SK-N-MC (cell line): ENCODE measurements around the gene RPH3AL.
"Not testable (repeated sequence)": the region's sequence is repeated elsewhere in the genome, so short reads cannot be mapped to it uniquely, and the experiment has no call there.

Experiments used
- DNase-seq: peaks from one replicate; pipeline ENCODE4 v3.0.0-alpha.2; 2011; ENCODE audit warnings: low read depth, low spot score
- H3K27ac ChIP-seq: fragments of 200-600 bp; sonication (generic); 2 replicates; pipeline ENCODE4 v1.5.1; 2016; ENCODE audit warnings: mixed run types
- H3K36me3 ChIP-seq: fragments of 200-600 bp; sonication (generic); 2 replicates; pipeline ENCODE4 v1.6.1; 2017; ENCODE audit warnings: antibody characterized with exemption, low read length, mixed read lengths; ENCODE audit not compliant: insufficient read depth
- H3K4me3 ChIP-seq: fragments of 200-600 bp; sonication (generic); 2 replicates; pipeline ENCODE4 v1.5.1; 2016
- H3K9ac ChIP-seq: fragments of 200-600 bp; sonication (generic); 2 replicates; pipeline ENCODE4 v1.8.0; 2017; ENCODE audit warnings: mixed run types, mixed read lengths; ENCODE audit not compliant: insufficient read length
- H3K9me3 ChIP-seq: fragments of 200-600 bp; sonication (generic); 2 replicates; pipeline ENCODE4 v1.6.1; 2017; ENCODE audit warnings: low read depth, mild to moderate bottlenecking, antibody characterized with exemption, low read length, moderate library complexity, mixed read lengths
- EZH2 ChIP-seq: fragments of 200-600 bp; sonication (generic); IDR thresholded peaks from one replicate; pipeline ENCODE4 v1.6.1; 2017; ENCODE audit warnings: antibody characterized with exemption
- FOXP2 ChIP-seq: optimal IDR thresholded peaks from 2 replicates; pipeline ENCODE3; 2011; ENCODE audit warnings: mild to moderate bottlenecking, moderate library complexity; ENCODE audit not compliant: insufficient read depth; ENCODE audit errors: extremely low read length, control extremely low read depth
- POLR2AphosphoS5 ChIP-seq: IDR thresholded peaks from 2 replicates; pipeline ENCODE4 v1.6.1; 2012; ENCODE audit warnings: mild to moderate bottlenecking, low read depth, low read length, borderline replicate concordance

RPH3AL gene

GRCh38 chr17:214881-215331 is 137.7 kb downstream of the RPH3AL start:
- Histone ChIP-seq H3K9me3 (no peaks in the 10 kb centered on the region), H3K27ac (no peak overlapping the region), H3K4me3 (no peak overlapping the region), H3K36me3 (no peaks in the 10 kb centered on the region), H3K9ac (no peak overlapping the region)
- no peak for TF ChIP-seq FOXP2
- no peak for TF ChIP-seq EZH2
- no peak for TF ChIP-seq POLR2AphosphoS5
- DNase-seq, result no peak

- no peak for DNase-seq
- no peaks in the 10 kb centered on the region for H3K9me3 ChIP-seq
- H3K27ac ChIP-seq, result no peak overlapping the region
- no peaks in the 10 kb centered on the region for H3K36me3 ChIP-seq
- TF ChIP-seq POLR2AphosphoS5 (no peak), FOXP2 (no peak), EZH2 (no peak)
- no peak overlapping the region for H3K9ac ChIP-seq
- no peak overlapping the region for H3K4me3 ChIP-seq
These were observed 139.1 kb downstream of the RPH3AL start for GRCh38 chr17:213286-214105.

GRCh38 chr17:210402-210801 is 142.2 kb downstream of the RPH3AL start:
- H3K36me3 ChIP-seq, result no peaks in the 10 kb centered on the region
- H3K9ac ChIP-seq, result no peak overlapping the region
- no peak for DNase-seq
- no peak overlapping the region for H3K27ac ChIP-seq
- no peaks in the 10 kb centered on the region for H3K9me3 ChIP-seq
- H3K4me3 ChIP-seq, result no peak overlapping the region
- TF ChIP-seq FOXP2 (no peak), POLR2AphosphoS5 (no peak), EZH2 (no peak)

GRCh38 chr17:208429-208828 is 144.2 kb downstream of the RPH3AL start:
- no peak overlapping the region for H3K27ac ChIP-seq
- no peak for DNase-seq
- no peak overlapping the region for H3K9ac ChIP-seq
- no peaks in the 10 kb centered on the region for H3K36me3 ChIP-seq
- no peak overlapping the region for H3K4me3 ChIP-seq
- no peaks in the 10 kb centered on the region for H3K9me3 ChIP-seq
- TF ChIP-seq EZH2 (no peak), FOXP2 (no peak), POLR2AphosphoS5 (no peak)

GRCh38 chr17:207775-208174 is 144.8 kb downstream of the RPH3AL start:
- Histone ChIP-seq H3K27ac (no peak overlapping the region), H3K4me3 (no peak overlapping the region)
- DNase-seq, result no peak

GRCh38 chr17:206941-207560 is 145.6 kb downstream of the RPH3AL start:
- Histone ChIP-seq H3K9ac (no peak overlapping the region), H3K9me3 (no peaks in the 10 kb centered on the region), H3K27ac (no peak overlapping the region), H3K4me3 (no peak overlapping the region), H3K36me3 (no peaks in the 10 kb centered on the region)
- TF ChIP-seq POLR2AphosphoS5, result no peak
- TF ChIP-seq FOXP2, result no peak
- TF ChIP-seq EZH2, result no peak
- DNase-seq, result no peak

More at GRCh38 chr17:207775-208174, 144.8 kb downstream of the RPH3AL start:
- TF ChIP-seq EZH2, result no peak
- Histone ChIP-seq H3K9ac (no peak overlapping the region), H3K9me3 (no peaks in the 10 kb centered on the region), H3K36me3 (no peaks in the 10 kb centered on the region)

- H3K4me3 ChIP-seq, H3K27ac ChIP-seq, H3K9me3 ChIP-seq, DNase-seq, H3K9ac ChIP-seq, H3K36me3 ChIP-seq: not testable (repeated sequence)
These were observed 146.1 kb downstream of the RPH3AL start for GRCh38 chr17:206484-206883.

- TF ChIP-seq EZH2, result no peak
These were observed 146.8 kb downstream of the RPH3AL start for GRCh38 chr17:205817-206216.

GRCh38 chr17:205148-205669 is 147.4 kb downstream of the RPH3AL start:
- Histone ChIP-seq H3K4me3 (no peak overlapping the region), H3K9me3 (no peaks in the 10 kb centered on the region), H3K36me3 (no peaks in the 10 kb centered on the region), H3K9ac (no peak overlapping the region), H3K27ac (no peak overlapping the region)
- no peak for TF ChIP-seq EZH2
- TF ChIP-seq POLR2AphosphoS5, result no peak
- no peak for TF ChIP-seq FOXP2
- DNase-seq, result no peak

More at GRCh38 chr17:205817-206216, 146.8 kb downstream of the RPH3AL start:
- Histone ChIP-seq H3K4me3 (no peak overlapping the region), H3K36me3 (no peaks in the 10 kb centered on the region), H3K27ac (no peak overlapping the region), H3K9ac (no peak overlapping the region), H3K9me3 (no peaks in the 10 kb centered on the region)
- DNase-seq, result no peak
